A549 (cell line): ENCODE measurements around the gene NENF. TPM values are rescaled to one million over a fixed set of nuclear protein-coding genes. Genes with fewer than 3 reads are reported as not detected.

ENCODE experiments used
- ATAC-seq, 2 experiments: fragments of 200-7000 bp in 1 of 2; fragments of >200 bp in 1 of 2; cut with Nextera tagmentation in 1 of 2; cut with Tn5 transposase in 1 of 2; 3 replicates each; pipeline versions ENCODE4 v1.8.0 to v1.9.1; 2018 to 2020; ENCODE audit warnings: mild to moderate bottlenecking in 1 of 2, moderate library complexity in 1 of 2
- CTCF ChIA-PET: fragments of 300-600 bp; sonication (Branson Sonifier 250); formaldehyde crosslinking; extraction: SDS; loops from one replicate; lab custom pipeline; 2021; ENCODE audit warnings: antibody characterized with exemption, inconsistent platforms; lab: Yijun Ruan, JAX
- POLR2A ChIA-PET: fragments of 350-600 bp; formaldehyde crosslinking; extraction: SDS; loops from one replicate; lab custom pipeline; 2021; ENCODE audit warnings: antibody characterized with exemption, inconsistent platforms; lab: Yijun Ruan, JAX
- DNase-seq, 2 experiments: peaks; one replicate each; pipeline versions ENCODE4 v3.0.0 to v3.0.0-alpha.2; 2011 to 2016; ENCODE audit warnings: low read depth in 1 of 2, low spot score in 1 of 2
- FAIRE-seq: peaks from 2 replicates; lab custom pipeline; 2011; peaks lifted over from hg19 to GRCh38; lab: Jason Lieb, UNC
- H3K27ac ChIP-seq, 2 experiments: fragments of >200 bp; sonication (Bioruptor Twin); formaldehyde crosslinking; 3 replicates each; pipeline ENCODE4 v1.5.1; 2016 to 2017
- H3K4me1 ChIP-seq: fragments of >200 bp; sonication (Bioruptor Twin); formaldehyde crosslinking; 3 replicates; pipeline ENCODE4 v1.6.1; 2016
- H3K4me2 ChIP-seq: fragments of >200 bp; sonication (Bioruptor Twin); formaldehyde crosslinking; 3 replicates; pipeline ENCODE4 v1.6.1; 2016
- H3K4me3 ChIP-seq: fragments of >200 bp; sonication (Bioruptor Twin); formaldehyde crosslinking; 3 replicates; pipeline ENCODE4 v1.5.1; 2016
- H3K9me3 ChIP-seq: fragments of >200 bp; sonication (Bioruptor Twin); formaldehyde crosslinking; 3 replicates; pipeline ENCODE4 v1.6.1; 2016
- CHD2 ChIP-seq: fragments of 150-350 bp; IDR thresholded peaks from 2 replicates; pipeline ENCODE4 v1.6.1; 2014; ENCODE audit warnings: low read length; ENCODE audit not compliant: partially characterized antibody
- EHMT2 ChIP-seq: fragments of 200-600 bp; sonication (generic); IDR thresholded peaks from 2 replicates; pipeline ENCODE4 v1.6.1; 2016; ENCODE audit warnings: antibody characterized with exemption, low read depth, mild to moderate bottlenecking, moderate library complexity
- FOSL2 ChIP-seq, 2 experiments: fragments of 450-650 bp in 1 of 2; fragments of >200 bp in 1 of 2; sonication (Bioruptor Twin) in 1 of 2; formaldehyde crosslinking; IDR thresholded peaks; 2 replicates each; pipeline versions ENCODE4 v1.5.0 to v1.6.1; 2016 to 2020; ENCODE audit warnings: mild to moderate bottlenecking in 1 of 2, moderate library complexity in 1 of 2
- GATA3 ChIP-seq: IDR thresholded peaks from 2 replicates; pipeline ENCODE4 v1.6.1; 2012; ENCODE audit warnings: borderline replicate concordance
- HDAC2 ChIP-seq: fragments of 200-600 bp; sonication (generic); IDR thresholded peaks from 2 replicates; pipeline ENCODE4 v1.6.1; 2016
- HOXB13 ChIP-seq: fragments of 250-450 bp; sonication (Bioruptor Pico); IDR thresholded peaks from 2 replicates; pipeline ENCODE4 v1.5.0; 2020; ENCODE audit warnings: low read depth, mild to moderate bottlenecking, moderate library complexity
- KDM5A ChIP-seq: fragments of 200-600 bp; sonication (generic); IDR thresholded peaks from 2 replicates; pipeline ENCODE4 v1.6.1; 2016; ENCODE audit warnings: antibody characterized with exemption, mild to moderate bottlenecking
- MAFK ChIP-seq: fragments of 450-650 bp; IDR thresholded peaks from 2 replicates; pipeline ENCODE4 v1.6.1; 2014; ENCODE audit not compliant: partially characterized antibody
- POLR2A ChIP-seq: IDR thresholded peaks from 2 replicates; pipeline ENCODE4 v1.6.1; 2012; ENCODE audit warnings: mild to moderate bottlenecking, low read length
- POLR2AphosphoS2 ChIP-seq: conservative IDR thresholded peaks from 2 replicates; pipeline ENCODE4 v1.6.1; 2012; ENCODE audit warnings: low read length, improper control_type of control experiment, inconsistent platforms
- RAD21 ChIP-seq, 2 experiments: fragments of >200 bp in 1 of 2; sonication (Bioruptor Twin) in 1 of 2; formaldehyde crosslinking in 1 of 2; IDR thresholded peaks in 1 of 2; conservative IDR thresholded peaks in 1 of 2; 2 replicates in 1 of 2; 3 replicates in 1 of 2; pipeline ENCODE4 v1.6.1; 2012 to 2018; ENCODE audit warnings: inconsistent platforms in 1 of 2
- RFX5 ChIP-seq: fragments of 450-650 bp; IDR thresholded peaks from 2 replicates; pipeline ENCODE4 v1.7.1; 2014; ENCODE audit warnings: antibody characterized with exemption, mild to moderate bottlenecking, moderate library complexity
- WGBS: methylation state at CpG from one replicate; pipeline ENCODE4 v1.1.6; 2017; ENCODE audit errors: missing lambda C conversion rate; 5-methylcytosine and 5-hydroxymethylcytosine counted together
- polyA plus RNA-seq, 4 experiments: library from polyadenylated mRNA; depleted of rRNA in 3 of 4; stranded (reverse); fragments of >200 nt; fragmentation: RNase III in 1 of 4; extraction: RNeasy Plus Mini Kit Qiagen cat#74134 plus additional on column Dnase treatment in 1 of 4; gene quantifications; 2 replicates in 3 of 4; 3 replicates in 1 of 4; pipeline ENCODE4 v1.2.3, GENCODE V29; 2011 to 2017
- TF ChIP-seq, protein P1 (sequence below): fragments of >200 bp; sonication (Bioruptor Twin); formaldehyde crosslinking; IDR thresholded peaks from 3 replicates; pipeline ENCODE4 v1.5.1; 2016
- TF ChIP-seq, protein P2 (sequence below): fragments of 250-450 bp; sonication (Bioruptor Pico); IDR thresholded peaks from 2 replicates; pipeline ENCODE4 v1.5.0; 2021; ENCODE audit warnings: mild to moderate bottlenecking, moderate library complexity, borderline replicate concordance
- TF ChIP-seq, protein P3 (sequence below): IDR thresholded peaks from 2 replicates; pipeline ENCODE4 v1.6.1; 2012

NENF gene
- polyA plus RNA-seq, 2 of the 4 experiments (the other 2 are of a cell fraction), result 55.3 to 83.9 TPM

DNA sequence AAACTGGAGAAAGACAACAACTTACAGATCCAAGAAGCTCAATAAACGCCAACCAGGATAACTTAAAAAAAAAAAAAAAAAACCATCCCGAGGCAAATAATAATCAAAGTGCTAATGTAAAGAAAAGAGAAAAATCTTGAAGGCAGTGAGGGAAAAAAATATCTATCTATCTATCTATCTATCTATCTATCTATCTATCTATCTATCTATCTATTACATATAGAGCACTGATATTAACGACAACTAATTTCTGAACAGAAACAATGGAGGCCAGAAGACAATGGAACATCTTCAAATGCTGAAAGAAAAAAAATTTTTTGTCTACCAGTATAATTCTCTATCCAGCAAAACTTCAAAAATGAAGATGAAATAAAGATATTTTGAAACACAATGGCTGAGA lies 36.1 kb upstream of the NENF start (continued):
- TF ChIP-seq HOXB13, result no peak
- TF ChIP-seq, protein P1, sequence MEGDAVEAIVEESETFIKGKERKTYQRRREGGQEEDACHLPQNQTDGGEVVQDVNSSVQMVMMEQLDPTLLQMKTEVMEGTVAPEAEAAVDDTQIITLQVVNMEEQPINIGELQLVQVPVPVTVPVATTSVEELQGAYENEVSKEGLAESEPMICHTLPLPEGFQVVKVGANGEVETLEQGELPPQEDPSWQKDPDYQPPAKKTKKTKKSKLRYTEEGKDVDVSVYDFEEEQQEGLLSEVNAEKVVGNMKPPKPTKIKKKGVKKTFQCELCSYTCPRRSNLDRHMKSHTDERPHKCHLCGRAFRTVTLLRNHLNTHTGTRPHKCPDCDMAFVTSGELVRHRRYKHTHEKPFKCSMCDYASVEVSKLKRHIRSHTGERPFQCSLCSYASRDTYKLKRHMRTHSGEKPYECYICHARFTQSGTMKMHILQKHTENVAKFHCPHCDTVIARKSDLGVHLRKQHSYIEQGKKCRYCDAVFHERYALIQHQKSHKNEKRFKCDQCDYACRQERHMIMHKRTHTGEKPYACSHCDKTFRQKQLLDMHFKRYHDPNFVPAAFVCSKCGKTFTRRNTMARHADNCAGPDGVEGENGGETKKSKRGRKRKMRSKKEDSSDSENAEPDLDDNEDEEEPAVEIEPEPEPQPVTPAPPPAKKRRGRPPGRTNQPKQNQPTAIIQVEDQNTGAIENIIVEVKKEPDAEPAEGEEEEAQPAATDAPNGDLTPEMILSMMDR, result no peak
- TF ChIP-seq, all 56 proteins: peak for 0

DNA sequence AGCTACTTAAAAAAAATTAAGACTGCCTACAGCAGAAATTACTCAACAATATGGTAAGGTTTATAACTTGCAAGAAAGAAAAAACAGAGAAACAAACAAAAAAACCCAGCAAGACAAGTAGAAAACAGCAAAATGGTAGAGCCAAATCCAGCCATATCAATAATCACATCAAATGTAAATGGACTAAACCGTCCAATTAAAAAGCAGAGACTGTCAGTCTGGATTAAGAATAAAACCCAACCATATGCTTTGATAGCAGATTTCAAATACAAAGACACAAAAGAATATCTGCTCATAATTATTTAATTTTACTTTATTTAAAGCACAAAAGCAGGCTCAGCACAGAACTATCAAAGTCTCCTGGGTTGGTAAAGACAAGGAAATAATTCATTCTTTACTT lies 35.5 kb upstream of the NENF start:
- 48% methylated on average over 1 of the region's 1 CpG for WGBS
- Histone ChIP-seq H3K4me3 (no peak overlapping the region), H3K4me1 (peaks cover 3% of the 10 kb centered on the region; the same call in 1 of the 3 replicates), H3K9me3 (peaks cover 24% of the 10 kb centered on the region; the same call in 2 of the 3 replicates), H3K27ac (no peak overlapping the region), H3K4me2 (no peak overlapping the region)
- DNase-seq, result no peak
- CTCF ChIA-PET, result no interaction called here
- ATAC-seq, result no peak
- no peak for TF ChIP-seq HOXB13
- no peak for TF ChIP-seq HDAC2
- POLR2A ChIA-PET, result no interaction called here
- no peak for FAIRE-seq

DNA sequence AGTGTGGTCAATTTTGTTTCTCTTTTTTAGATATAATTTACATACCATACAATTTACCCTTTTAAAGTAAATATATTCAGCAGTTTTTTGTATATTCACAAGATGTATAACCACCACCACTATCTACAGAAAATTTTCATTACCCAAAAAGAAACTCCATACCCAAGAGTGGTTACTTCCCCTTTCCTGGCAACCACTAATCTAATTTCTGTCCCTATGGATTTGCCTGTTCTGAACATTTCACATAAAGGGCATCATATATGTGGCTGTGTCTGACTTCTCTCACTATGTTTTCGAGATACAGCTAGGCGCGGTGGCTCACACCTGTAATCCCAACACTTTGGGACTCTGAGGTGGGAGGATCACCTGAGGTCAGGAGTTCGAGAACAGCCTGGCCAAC lies 31.7 kb upstream of the NENF start:
- no peak for TF ChIP-seq RFX5
- no peak for TF ChIP-seq CHD2
- TF ChIP-seq KDM5A, result no peak
- TF ChIP-seq POLR2AphosphoS2, result no peak
- no peak for TF ChIP-seq RAD21 (conservative IDR thresholded peaks at IDR 0.05 in 1 of 2, IDR thresholded peaks at IDR 0.05 in 1 of 2)
- TF ChIP-seq, protein P2, sequence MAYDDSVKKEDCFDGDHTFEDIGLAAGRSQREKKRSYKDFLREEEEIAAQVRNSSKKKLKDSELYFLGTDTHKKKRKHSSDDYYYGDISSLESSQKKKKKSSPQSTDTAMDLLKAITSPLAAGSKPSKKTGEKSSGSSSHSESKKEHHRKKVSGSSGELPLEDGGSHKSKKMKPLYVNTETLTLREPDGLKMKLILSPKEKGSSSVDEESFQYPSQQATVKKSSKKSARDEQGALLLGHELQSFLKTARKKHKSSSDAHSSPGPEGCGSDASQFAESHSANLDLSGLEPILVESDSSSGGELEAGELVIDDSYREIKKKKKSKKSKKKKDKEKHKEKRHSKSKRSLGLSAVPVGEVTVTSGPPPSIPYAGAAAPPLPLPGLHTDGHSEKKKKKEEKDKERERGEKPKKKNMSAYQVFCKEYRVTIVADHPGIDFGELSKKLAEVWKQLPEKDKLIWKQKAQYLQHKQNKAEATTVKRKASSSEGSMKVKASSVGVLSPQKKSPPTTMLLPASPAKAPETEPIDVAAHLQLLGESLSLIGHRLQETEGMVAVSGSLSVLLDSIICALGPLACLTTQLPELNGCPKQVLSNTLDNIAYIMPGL, result no peak
- TF ChIP-seq, protein P3, sequence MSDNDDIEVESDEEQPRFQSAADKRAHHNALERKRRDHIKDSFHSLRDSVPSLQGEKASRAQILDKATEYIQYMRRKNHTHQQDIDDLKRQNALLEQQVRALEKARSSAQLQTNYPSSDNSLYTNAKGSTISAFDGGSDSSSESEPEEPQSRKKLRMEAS, result no peak
- TF ChIP-seq POLR2A, result no peak
- TF ChIP-seq EHMT2, result no peak
- no peak overlapping the region for H3K4me2 ChIP-seq
- no peak for DNase-seq
- no peak for FAIRE-seq
- CTCF ChIA-PET, result no interaction called here
- no peak overlapping the region for H3K4me3 ChIP-seq
- H3K27ac ChIP-seq, result no peak overlapping the region
- no peak for ATAC-seq
- H3K9me3 ChIP-seq, result peaks cover 22% of the 10 kb centered on the region; the same call in 2 of the 3 replicates
- WGBS, result 96% methylated on average over 4 of the region's 4 CpGs
- POLR2A ChIA-PET, result no interaction called here
- H3K4me1 ChIP-seq, result peaks cover 10% of the 10 kb centered on the region; the same call in 2 of the 3 replicates

DNA sequence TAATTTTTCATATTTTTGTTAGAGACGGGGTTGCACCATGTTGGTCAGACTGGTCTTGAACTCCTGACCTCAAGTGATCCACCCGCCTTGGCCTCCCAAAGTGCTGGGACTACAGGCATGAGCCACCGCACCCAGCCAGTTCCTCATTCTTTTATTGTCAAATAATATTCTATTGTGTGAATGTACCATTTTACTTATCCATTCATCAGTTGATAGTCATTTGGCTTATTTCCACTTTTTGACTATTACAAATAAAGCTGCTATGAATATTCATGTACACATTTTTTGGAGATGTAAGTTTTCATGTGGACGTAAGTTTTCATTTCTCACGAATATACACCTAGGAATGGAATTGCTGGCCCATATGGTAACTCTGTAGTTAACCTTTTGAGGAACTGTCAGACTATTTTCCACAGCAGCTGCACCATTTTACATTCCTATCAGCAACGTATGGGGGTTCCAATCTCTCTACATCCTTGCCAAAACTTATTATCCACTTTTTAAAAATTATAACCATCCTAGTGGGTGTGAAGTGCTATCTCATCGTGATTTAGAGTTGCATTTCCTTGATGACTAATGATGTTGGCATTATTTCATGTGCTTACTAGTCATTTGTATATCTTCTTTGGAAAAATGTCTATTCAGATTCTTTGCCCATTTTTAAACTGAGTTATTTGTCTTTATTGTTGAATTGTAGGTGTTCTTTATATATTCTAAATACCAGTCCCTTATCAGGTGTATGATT lies 30.7 kb upstream of the NENF start:
- CTCF ChIA-PET, result no interaction called here
- POLR2A ChIA-PET, result no interaction called here
- DNase-seq (peak in 1 of 2 experiments; percentile 49), FAIRE-seq (peak; percentile 79), ATAC-seq (no peak)
- WGBS, result 75% methylated on average over 7 of the region's 7 CpGs
- H3K4me1 ChIP-seq, result peaks cover 10% of the 10 kb centered on the region; the same call in 2 of the 3 replicates
- peak overlapping the region; percentile 33 to 37; a peak in 2 of 6 replicates for H3K27ac ChIP-seq
- no peak overlapping the region for H3K4me2 ChIP-seq
- H3K9me3 ChIP-seq, result peaks cover 14% of the 10 kb centered on the region; the same call in 2 of the 3 replicates
- no peak overlapping the region for H3K4me3 ChIP-seq
- no peak for TF ChIP-seq FOSL2 (IDR thresholded peaks at IDR 0.05)
- TF ChIP-seq FOSL2 (CRISPR knock-in tag; IDR thresholded peaks at IDR 0.05), result peak; percentile 42
- peak; percentile 27 for TF ChIP-seq MAFK
- no peak for TF ChIP-seq GATA3
